Measurements from ENCODE around the gene USHBP1. TPM values are rescaled to one million over a fixed set of nuclear protein-coding genes. Genes with fewer than 3 reads are reported as not detected.

The USHBP1 gene, protein sequence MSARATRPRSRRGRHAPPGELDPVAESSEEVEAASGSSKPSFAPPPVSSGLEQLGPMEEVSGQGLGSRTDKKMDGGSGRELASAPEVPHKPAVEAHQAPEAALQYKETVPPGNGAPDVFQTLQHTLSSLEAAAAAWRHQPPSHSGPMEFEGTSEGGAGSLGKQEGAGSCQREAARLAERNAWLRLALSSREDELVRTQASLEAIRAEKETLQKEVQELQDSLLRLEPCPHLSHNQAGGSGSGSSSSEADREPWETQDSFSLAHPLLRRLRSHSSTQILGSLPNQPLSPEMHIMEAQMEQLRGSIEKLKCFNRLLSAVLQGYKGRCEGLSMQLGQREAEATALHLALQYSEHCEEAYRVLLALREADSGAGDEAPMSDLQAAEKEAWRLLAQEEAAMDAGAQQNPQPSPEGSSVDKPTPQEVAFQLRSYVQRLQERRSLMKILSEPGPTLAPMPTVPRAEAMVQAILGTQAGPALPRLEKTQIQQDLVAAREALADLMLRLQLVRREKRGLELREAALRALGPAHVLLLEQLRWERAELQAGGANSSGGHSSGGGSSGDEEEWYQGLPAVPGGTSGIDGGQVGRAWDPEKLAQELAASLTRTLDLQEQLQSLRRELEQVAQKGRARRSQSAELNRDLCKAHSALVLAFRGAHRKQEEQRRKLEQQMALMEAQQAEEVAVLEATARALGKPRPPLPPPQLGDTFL
- 1 to 10 TPM in 1 of 4 donors, under 1 TPM in 2, not detected in 1; 0.79 to 1.2 (median 0.96) TPM for total RNA-seq

DNA sequence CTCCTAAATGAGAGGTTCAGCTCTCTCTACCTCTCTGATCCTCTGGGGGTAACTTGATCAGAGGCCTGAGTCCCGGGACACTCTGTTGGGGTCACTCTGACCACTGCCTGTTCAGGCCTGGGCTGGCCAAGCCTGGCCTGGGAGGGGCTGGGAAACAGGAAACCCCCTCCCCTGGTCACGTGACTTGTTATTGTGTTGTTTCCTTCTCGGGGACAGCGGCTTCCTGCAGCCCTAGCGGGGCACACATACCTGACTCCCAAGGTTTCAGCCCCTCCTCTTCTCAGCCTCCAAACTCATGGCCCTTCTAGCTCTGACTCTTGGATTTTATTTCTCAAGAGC, at the start of gene USHBP1:
TSS of gene USHBP1 (minus strand) at position 105 of the 339 bp plus-strand sequence. CDS start 446 bp downstream, outside the sequence.
- Histone ChIP-seq H3K4me3 (no peak within 1 kb of the TSS), H3K9me3 (no peaks in the 10 kb centered on the region), H3K36me3 (peaks cover 0 to 7% (median 0%) of the 10 kb centered on the region in 4 donors), H3K27ac (peak within 1 kb of the TSS in 3 of 4 donors; percentile 28 to 41 (median 30)), H3K27me3 (no peaks in the 10 kb centered on the region), H3K4me1 (peaks cover 8 to 18% (median 12%) of the 10 kb centered on the region in 4 donors)
- WGBS, 2 donors (ENCODE audit: low coverage in 1 of 2) = 55% methylated on average over 5 of the region's 5 CpGs; no CpG with 5 or more reads in 1 of the 2 donors
- in situ Hi-C loops (cut with MboI; ENCODE audit: low pct_ligation_motif_present in 1 of 4, low pct_unique_long_range_greater_than_20kb in 1 of 4, low sequenced_read_pairs in 3 of 4) (no loop called here), intact Hi-C loops (cut with DNase I; ENCODE audit: low total_unique reads) (no loop called here)
- DNase-seq = no peak
- no peak for TF ChIP-seq POLR2A (IDR thresholded peaks at IDR 0.05)

DNA sequence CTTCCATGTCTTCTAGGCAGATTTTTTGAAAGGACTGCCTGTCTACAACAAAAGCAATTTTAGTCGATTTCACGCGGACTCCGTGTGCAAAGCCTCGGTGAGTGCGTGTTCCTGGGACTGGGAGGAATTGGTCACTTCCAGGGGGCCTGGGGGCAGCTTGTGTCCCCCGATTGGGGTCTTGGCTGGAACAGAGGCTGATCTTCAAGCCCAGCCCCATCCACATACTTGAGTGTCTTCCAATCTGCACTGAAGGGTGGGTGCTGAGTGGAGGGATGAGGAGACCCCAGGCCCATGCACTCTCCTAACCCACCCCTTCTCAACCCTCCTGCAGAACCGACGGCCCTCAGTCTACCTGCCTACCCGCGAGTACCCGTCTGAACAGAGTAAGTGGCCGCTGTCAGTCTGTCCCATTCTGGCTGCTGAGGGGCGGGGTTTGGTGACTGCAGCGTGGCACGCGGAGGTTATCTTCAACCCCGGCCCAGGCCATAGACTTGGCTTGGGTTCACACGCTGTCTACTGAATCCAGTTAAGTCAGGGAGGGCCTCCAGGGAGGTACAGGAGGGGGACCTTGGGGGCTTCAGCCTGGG, 49.6 kb upstream of the USHBP1 start:
- 92% methylated on average over 18 of the region's 19 CpGs; no CpG with 5 or more reads in 1 of the 2 donors for WGBS, 2 donors (ENCODE audit: low coverage in 1 of 2)
- H3K36me3 ChIP-seq = peaks cover 0 to 21% (median 10%) of the 10 kb centered on the region in 4 donors
- no peaks in the 10 kb centered on the region for H3K27me3 ChIP-seq
- no peaks in the 10 kb centered on the region for H3K9me3 ChIP-seq
- no peak overlapping the region for H3K27ac ChIP-seq
- intact Hi-C loops (cut with DNase I; ENCODE audit: low total_unique reads) (no loop called here), in situ Hi-C loops (cut with MboI; ENCODE audit: low pct_ligation_motif_present in 1 of 4, low pct_unique_long_range_greater_than_20kb in 1 of 4, low sequenced_read_pairs in 3 of 4) (no loop called here)
- no peak overlapping the region for H3K4me3 ChIP-seq
- TF ChIP-seq, protein P1, sequence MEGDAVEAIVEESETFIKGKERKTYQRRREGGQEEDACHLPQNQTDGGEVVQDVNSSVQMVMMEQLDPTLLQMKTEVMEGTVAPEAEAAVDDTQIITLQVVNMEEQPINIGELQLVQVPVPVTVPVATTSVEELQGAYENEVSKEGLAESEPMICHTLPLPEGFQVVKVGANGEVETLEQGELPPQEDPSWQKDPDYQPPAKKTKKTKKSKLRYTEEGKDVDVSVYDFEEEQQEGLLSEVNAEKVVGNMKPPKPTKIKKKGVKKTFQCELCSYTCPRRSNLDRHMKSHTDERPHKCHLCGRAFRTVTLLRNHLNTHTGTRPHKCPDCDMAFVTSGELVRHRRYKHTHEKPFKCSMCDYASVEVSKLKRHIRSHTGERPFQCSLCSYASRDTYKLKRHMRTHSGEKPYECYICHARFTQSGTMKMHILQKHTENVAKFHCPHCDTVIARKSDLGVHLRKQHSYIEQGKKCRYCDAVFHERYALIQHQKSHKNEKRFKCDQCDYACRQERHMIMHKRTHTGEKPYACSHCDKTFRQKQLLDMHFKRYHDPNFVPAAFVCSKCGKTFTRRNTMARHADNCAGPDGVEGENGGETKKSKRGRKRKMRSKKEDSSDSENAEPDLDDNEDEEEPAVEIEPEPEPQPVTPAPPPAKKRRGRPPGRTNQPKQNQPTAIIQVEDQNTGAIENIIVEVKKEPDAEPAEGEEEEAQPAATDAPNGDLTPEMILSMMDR (IDR thresholded peaks at IDR 0.05) = no peak
- TF ChIP-seq POLR2A (IDR thresholded peaks at IDR 0.05) (no peak), EP300 (IDR thresholded peaks at IDR 0.05; ENCODE audit: low read depth) (no peak), POLR2AphosphoS5 (IDR thresholded peaks at IDR 0.05) (no peak)
- DNase-seq = no peak
- peaks cover 11 to 35% (median 22%) of the 10 kb centered on the region in 4 donors for H3K4me1 ChIP-seq

DNA sequence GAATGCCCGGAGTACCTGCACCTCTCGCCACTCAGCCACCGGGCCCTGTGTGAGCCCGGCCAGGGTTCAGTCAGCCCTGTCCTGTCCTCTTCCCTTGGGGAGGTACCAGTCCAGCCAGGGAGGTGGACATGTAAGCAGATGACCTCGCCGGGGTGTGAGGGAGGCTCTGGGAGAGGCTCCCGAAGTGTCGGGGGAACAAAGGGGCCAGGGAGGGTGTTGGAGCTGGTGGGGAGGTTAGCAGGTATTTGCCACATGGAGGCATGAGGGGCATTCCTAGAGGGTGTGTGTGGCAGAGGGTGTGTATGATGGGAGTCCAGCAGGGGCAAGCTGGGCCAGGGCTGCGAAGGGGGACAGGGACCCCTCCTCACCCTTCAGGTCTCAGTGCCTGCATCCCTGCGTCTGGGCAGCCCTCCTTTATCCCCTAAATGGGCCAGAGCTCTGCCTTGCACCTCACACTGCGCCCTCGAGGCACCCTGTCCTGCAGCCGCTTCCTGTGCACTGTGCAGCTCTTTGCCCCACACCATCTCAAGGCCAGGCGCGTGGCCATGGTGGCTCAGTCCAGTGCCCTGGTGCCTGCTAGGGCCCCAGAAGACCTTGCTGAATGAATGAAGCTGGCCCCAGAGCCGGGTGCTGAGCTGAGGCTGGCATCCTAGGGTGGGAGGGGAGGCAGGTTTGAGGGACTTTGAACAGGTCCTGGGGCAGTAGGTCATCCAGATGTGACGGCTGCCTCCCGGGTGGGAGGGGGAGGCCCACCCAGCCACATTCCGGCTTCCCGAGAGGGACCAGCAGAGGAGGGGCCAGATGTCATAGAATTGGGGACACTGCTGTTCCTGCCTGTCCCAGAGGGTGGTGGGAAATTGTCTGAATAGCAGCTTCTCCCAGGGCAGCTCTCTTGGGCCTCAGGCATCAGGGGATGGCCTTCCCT, 47.9 kb upstream of the USHBP1 start:
- no peaks in the 10 kb centered on the region for H3K9me3 ChIP-seq
- no peak overlapping the region for H3K27ac ChIP-seq
- in situ Hi-C loops (cut with MboI; ENCODE audit: low pct_ligation_motif_present in 1 of 4, low pct_unique_long_range_greater_than_20kb in 1 of 4, low sequenced_read_pairs in 3 of 4) = no loop called here
- H3K27me3 ChIP-seq = no peaks in the 10 kb centered on the region
- peaks cover 11 to 40% (median 22%) of the 10 kb centered on the region in 4 donors for H3K4me1 ChIP-seq
- DNase-seq = no peak
- WGBS, 2 donors (ENCODE audit: low coverage in 1 of 2) = 84 to 90% methylated on average over 2 to 14 of the region's 20 CpGs
- no peak for TF ChIP-seq EP300 (IDR thresholded peaks at IDR 0.05; ENCODE audit: low read depth)
- TF ChIP-seq POLR2AphosphoS5 (IDR thresholded peaks at IDR 0.05) = no peak
- TF ChIP-seq, protein P1 (IDR thresholded peaks at IDR 0.05) = no peak
- TF ChIP-seq POLR2A (IDR thresholded peaks at IDR 0.05) = no peak
- H3K36me3 ChIP-seq = peaks cover 0 to 20% (median 9%) of the 10 kb centered on the region in 4 donors
- H3K4me3 ChIP-seq = no peak overlapping the region
- intact Hi-C loops (cut with DNase I; ENCODE audit: low total_unique reads) = no loop called here

DNA sequence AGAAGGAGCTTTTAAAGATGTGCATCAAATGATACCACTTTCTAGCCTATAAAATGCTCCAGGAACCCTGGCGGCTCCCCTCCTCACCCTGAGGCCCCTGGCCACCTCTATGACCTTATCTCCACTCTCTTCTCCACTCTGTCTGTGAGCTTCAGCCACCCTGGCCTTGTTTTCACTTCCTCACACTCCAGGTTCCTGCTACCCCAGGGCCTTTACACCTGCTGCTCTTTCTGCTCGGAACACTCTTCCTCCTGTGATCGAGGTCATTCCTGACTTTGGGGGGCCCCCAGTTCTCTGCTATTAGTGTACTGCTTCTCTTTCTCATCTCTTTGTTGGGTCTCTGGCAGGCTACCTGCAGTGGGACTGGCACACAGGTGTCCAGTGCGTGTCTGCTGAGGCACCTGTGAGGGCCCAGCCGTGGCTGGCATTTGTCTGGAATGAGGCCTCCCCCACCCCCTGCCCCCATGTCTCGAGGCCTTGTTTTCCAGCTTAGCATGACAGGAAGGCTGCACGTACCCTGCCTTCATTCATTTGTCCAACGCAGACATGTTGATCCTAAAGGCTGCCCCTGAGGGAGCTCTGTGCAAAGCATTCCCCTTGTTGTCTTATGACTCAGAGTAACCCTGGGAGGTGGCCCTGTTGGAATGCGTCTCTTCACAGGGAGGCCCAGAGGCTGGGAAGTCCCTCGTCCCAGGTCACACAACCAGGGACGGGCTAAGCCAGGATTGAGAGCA, 47.1 kb upstream of the USHBP1 start:
- TF ChIP-seq POLR2AphosphoS5 (IDR thresholded peaks at IDR 0.05) = no peak
- TF ChIP-seq, protein P1 (IDR thresholded peaks at IDR 0.05) = no peak
- no peak for TF ChIP-seq EP300 (IDR thresholded peaks at IDR 0.05; ENCODE audit: low read depth)
- no peak for TF ChIP-seq POLR2A (IDR thresholded peaks at IDR 0.05)
- peaks cover 17 to 43% (median 26%) of the 10 kb centered on the region in 4 donors for H3K4me1 ChIP-seq
- WGBS, 2 donors (ENCODE audit: low coverage in 1 of 2) = 69% methylated on average over 9 of the region's 11 CpGs; no CpG with 5 or more reads in 1 of the 2 donors
- intact Hi-C loops (cut with DNase I; ENCODE audit: low total_unique reads) (no loop called here), in situ Hi-C loops (cut with MboI; ENCODE audit: low pct_ligation_motif_present in 1 of 4, low pct_unique_long_range_greater_than_20kb in 1 of 4, low sequenced_read_pairs in 3 of 4) (no loop called here)
- no peak overlapping the region for H3K4me3 ChIP-seq
- H3K27ac ChIP-seq = no peak overlapping the region
- DNase-seq = no peak
- H3K27me3 ChIP-seq = no peaks in the 10 kb centered on the region
- peaks cover 0 to 20% (median 9%) of the 10 kb centered on the region in 4 donors for H3K36me3 ChIP-seq
- H3K9me3 ChIP-seq = no peaks in the 10 kb centered on the region

Measured in transverse colon (tissue), 4 donors.